Activated CD8-positive, alpha-beta memory T cell treated with anti-CD3 and anti-CD28 coated beads, Interleukin-2, amount 50 U/mL, for 24 hours (primary cell): ENCODE data around the gene ALKBH6.
A peak's percentile ranks its signal among the peaks of the same experiment; 100 is the strongest.

Source experiments
- DNase-seq: peaks from one replicate; pipeline ENCODE4 v3.0.0-alpha.2; 2020; ENCODE audit errors: extremely low read depth

ALKBH6 gene

GRCh38 chr19:36030264-36031148 lies 16.5 kb upstream of the ALKBH6 start:
- no peak for DNase-seq

- no peak for DNase-seq
Measured at GRCh38 chr19:36028313-36029041, 14.5 kb upstream of the ALKBH6 start.

GRCh38 chr19:36027696-36028095 lies 13.7 kb upstream of the ALKBH6 start:
- no peak for DNase-seq

GRCh38 chr19:36026091-36026876 lies 12.3 kb upstream of the ALKBH6 start:
- DNase-seq = no peak

GRCh38 chr19:36025541-36025940 lies 11.5 kb upstream of the ALKBH6 start:
- DNase-seq = no peak

- no peak for DNase-seq
Measured at GRCh38 chr19:36023432-36023831, 9.4 kb upstream of the ALKBH6 start.

- DNase-seq = no peak
Measured at GRCh38 chr19:36019061-36019670, 5.2 kb upstream of the ALKBH6 start.

- no peak for DNase-seq
Measured at GRCh38 chr19:36013280-36014011, 567 bp downstream of the ALKBH6 start.

GRCh38 chr19:36010402-36010801 lies 3.6 kb downstream of the ALKBH6 start:
- no peak for DNase-seq

- DNase-seq = no peak
Measured at GRCh38 chr19:36009633-36010379, 4.2 kb downstream of the ALKBH6 start.

GRCh38 chr19:36009220-36009619 lies 4.8 kb downstream of the ALKBH6 start:
- DNase-seq = no peak

- no peak for DNase-seq
Measured at GRCh38 chr19:36008336-36008978, 5.6 kb downstream of the ALKBH6 start, which contains the start of gene SYNE4. SYNE4 (minus strand) TSS chr19:36008813; CDS start chr19:36008681, 132 bp downstream.

GRCh38 chr19:36006955-36007354 lies 7.1 kb downstream of the ALKBH6 start:
- no peak for DNase-seq

- no peak for DNase-seq
Measured at GRCh38 chr19:36003284-36003683, 10.7 kb downstream of the ALKBH6 start.

- DNase-seq = no peak
Measured at GRCh38 chr19:36001605-36002004, 12.4 kb downstream of the ALKBH6 start.

- DNase-seq = no peak
Measured at GRCh38 chr19:35996777-35997176, 17.2 kb downstream of the ALKBH6 start.

GRCh38 chr19:35995048-35995993 lies 18.7 kb downstream of the ALKBH6 start, which contains the start of gene SDHAF1:
SDHAF1 (plus strand) TSS chr19:35995188; CDS start chr19:35995275, 87 bp downstream.
- DNase-seq = peak; percentile 91

GRCh38 chr19:35993923-35994598 lies 20.0 kb downstream of the ALKBH6 start:
- no peak for DNase-seq
